ENCODE measurements around the gene ANO10. TPM values are rescaled to one million over a fixed set of nuclear protein-coding genes. Genes with fewer than 3 reads are reported as not detected.
A peak's percentile ranks its signal among the peaks of the same experiment; 100 is the strongest.
"Not testable (repeated sequence)": the region's sequence is repeated elsewhere in the genome, so short reads cannot be mapped to it uniquely, and the experiment has no call there.

ANO10 gene
- total RNA-seq, 1 donor from 2014 or later: 4.9 TPM

DNA sequence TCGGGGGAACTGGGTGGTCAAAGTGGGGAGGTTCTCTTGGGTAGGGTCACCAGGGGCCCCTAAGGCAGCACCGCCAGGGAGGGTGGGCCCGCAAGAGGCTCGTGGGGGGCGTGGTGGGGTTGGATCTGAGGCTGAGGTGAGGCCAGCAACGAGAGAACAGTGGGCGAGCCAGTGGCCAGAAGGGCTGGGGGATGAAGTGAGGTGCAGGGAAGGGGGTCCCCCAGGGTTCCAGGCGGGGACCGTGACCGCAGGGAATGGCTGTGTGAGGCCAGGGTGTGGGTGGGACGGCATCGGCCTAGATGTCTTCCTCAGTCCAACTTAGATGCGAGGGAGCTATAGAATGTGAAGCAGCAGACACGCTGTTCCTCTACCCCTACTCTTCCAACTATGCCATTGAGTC is 257.3 kb downstream of the ANO10 start:
- no peak for DNase-seq (ENCODE audit: low spot score)
- no peaks in the 10 kb centered on the region for H3K27me3 Mint-ChIP-seq (ENCODE audit: low read depth)
- H3K9me3 Mint-ChIP-seq: no peaks in the 10 kb centered on the region
- H3K27ac Mint-ChIP-seq: no peak overlapping the region
- intact Hi-C loops (cut with micrococcal nuclease): no loop called here
- H3K36me3 Mint-ChIP-seq (ENCODE audit: low read depth): no peaks in the 10 kb centered on the region
- H3K4me1 Mint-ChIP-seq (ENCODE audit: low read depth): no peaks in the 10 kb centered on the region
- no peak overlapping the region for H3K4me3 Mint-ChIP-seq (ENCODE audit: low read depth)

GRCh38 chr3:43363621-43364266 is 258.1 kb downstream of the ANO10 start:
- no peak overlapping the region for H3K4me3 Mint-ChIP-seq (ENCODE audit: low read depth)
- intact Hi-C loops (cut with micrococcal nuclease): no loop called here
- H3K27me3 Mint-ChIP-seq (ENCODE audit: low read depth): no peaks in the 10 kb centered on the region
- H3K27ac Mint-ChIP-seq: no peak overlapping the region
- no peaks in the 10 kb centered on the region for H3K36me3 Mint-ChIP-seq (ENCODE audit: low read depth)
- DNase-seq (ENCODE audit: low spot score): no peak
- no peaks in the 10 kb centered on the region for H3K9me3 Mint-ChIP-seq
- no peaks in the 10 kb centered on the region for H3K4me1 Mint-ChIP-seq (ENCODE audit: low read depth)

- Mint-ChIP-seq H3K9me3 (no peaks in the 10 kb centered on the region), H3K36me3 (ENCODE audit: low read depth) (no peaks in the 10 kb centered on the region), H3K4me3 (ENCODE audit: low read depth) (no peak overlapping the region), H3K4me1 (ENCODE audit: low read depth) (no peaks in the 10 kb centered on the region), H3K27me3 (ENCODE audit: low read depth) (no peaks in the 10 kb centered on the region), H3K27ac (no peak overlapping the region)
- intact Hi-C loops (cut with micrococcal nuclease): no loop called here
- no peak for DNase-seq (ENCODE audit: low spot score)
Measured at GRCh38 chr3:43362961-43363360, 258.9 kb downstream of the ANO10 start.

DNA sequence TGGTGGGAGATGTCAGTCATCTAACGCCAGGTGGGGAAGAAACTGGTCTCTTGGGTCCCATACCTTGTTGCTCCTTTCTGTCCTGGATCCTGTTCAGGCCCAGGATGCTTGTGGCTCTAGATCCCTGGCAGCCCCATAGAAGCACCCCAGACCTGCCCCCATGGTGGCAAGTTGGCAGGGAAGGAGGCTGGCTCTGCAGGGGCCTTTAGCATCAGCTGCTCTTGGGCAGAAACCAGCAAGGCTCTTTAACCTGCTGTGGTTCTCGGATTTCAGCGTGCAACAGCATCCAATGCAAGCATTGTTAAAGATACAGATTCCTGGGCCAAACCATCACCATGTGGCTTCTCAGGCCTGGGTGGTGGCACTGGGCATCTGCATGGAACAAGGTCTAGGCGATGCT is 259.6 kb downstream of the ANO10 start:
- peaks cover 6% of the 10 kb centered on the region for H3K9me3 Mint-ChIP-seq
- intact Hi-C loops (cut with micrococcal nuclease): no loop called here
- no peak overlapping the region for H3K27ac Mint-ChIP-seq
- H3K4me1 Mint-ChIP-seq (ENCODE audit: low read depth): no peaks in the 10 kb centered on the region
- H3K27me3 Mint-ChIP-seq (ENCODE audit: low read depth): no peaks in the 10 kb centered on the region
- no peaks in the 10 kb centered on the region for H3K36me3 Mint-ChIP-seq (ENCODE audit: low read depth)
- DNase-seq (ENCODE audit: low spot score): no peak
- H3K4me3 Mint-ChIP-seq (ENCODE audit: low read depth): no peak overlapping the region

DNA sequence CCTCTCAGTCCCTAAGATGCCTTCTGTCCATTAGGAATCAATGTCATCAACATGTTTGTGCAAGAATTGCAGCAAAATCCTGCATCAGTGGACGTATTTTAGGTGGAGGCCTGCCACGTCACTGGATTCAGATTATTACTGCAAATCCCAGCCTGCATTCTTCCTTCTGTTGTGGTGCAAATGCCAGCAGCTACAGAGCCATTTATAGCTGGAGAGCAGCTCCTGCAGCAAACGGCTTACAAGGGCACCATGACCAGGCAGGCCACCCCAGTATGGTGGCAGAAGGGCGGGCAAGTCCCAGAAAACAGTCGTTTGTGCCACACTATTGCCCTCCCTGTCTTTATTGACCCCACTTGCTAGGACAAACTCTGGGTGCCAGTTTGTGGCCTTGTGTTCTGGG is 260.7 kb downstream of the ANO10 start:
- Mint-ChIP-seq H3K27ac (no peak overlapping the region), H3K4me3 (ENCODE audit: low read depth) (no peak overlapping the region), H3K36me3 (ENCODE audit: low read depth) (peaks cover 6% of the 10 kb centered on the region), H3K27me3 (ENCODE audit: low read depth) (no peaks in the 10 kb centered on the region), H3K4me1 (ENCODE audit: low read depth) (no peaks in the 10 kb centered on the region), H3K9me3 (peaks cover 14% of the 10 kb centered on the region)
- intact Hi-C loops (cut with micrococcal nuclease): no loop called here
- DNase-seq (ENCODE audit: low spot score): no peak

- peaks cover 55% of the 10 kb centered on the region for H3K36me3 Mint-ChIP-seq (ENCODE audit: low read depth)
- H3K4me3 Mint-ChIP-seq (ENCODE audit: low read depth); H3K27me3 Mint-ChIP-seq (ENCODE audit: low read depth); DNase-seq (ENCODE audit: low spot score); H3K4me1 Mint-ChIP-seq (ENCODE audit: low read depth); intact Hi-C loops (cut with micrococcal nuclease); H3K27ac Mint-ChIP-seq: not testable (repeated sequence)
- peaks cover 64% of the 10 kb centered on the region for H3K9me3 Mint-ChIP-seq
Measured at GRCh38 chr3:43356033-43356432, 265.8 kb downstream of the ANO10 start.

DNA sequence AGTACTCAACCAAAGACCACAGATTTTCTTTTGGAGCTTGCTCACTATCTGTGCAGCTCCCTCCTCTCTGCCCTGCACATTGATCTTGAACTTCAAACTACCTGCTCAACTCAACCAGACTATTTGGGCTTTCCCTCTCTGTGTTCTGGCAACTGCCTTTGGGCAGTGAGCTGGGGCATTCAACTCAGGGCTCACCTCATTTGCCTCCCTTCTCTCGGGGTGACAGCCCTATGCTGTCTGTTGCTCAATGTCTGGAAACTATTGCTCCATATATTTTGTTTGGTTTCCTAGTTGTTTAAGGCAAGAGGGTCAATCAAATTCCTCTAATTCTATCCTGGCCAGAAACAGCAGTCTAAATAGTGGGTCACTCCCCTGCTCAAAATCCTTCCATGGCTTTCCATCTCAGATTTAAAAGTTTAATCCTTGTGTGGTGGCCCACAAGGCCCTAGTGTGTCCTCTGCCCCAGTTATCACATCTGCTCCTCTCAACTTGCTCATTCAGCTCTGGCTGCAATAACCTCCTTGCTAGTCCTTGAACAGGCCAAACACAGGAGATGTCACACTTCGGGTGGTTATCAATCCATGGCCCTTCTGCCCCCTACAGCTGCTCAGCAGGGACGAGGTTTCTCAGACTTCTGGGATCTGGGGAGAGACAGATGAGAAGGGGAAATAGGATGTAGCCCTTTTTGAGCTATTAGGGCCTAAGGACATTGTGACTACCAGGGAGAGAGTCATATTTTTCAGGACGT is 267.7 kb downstream of the ANO10 start:
- intact Hi-C loops (cut with micrococcal nuclease): no loop called here
- Mint-ChIP-seq H3K27me3 (ENCODE audit: low read depth) (no peaks in the 10 kb centered on the region), H3K4me1 (ENCODE audit: low read depth) (peaks cover 4% of the 10 kb centered on the region), H3K4me3 (ENCODE audit: low read depth) (no peak overlapping the region), H3K27ac (no peak overlapping the region), H3K36me3 (ENCODE audit: low read depth) (peaks cover 74% of the 10 kb centered on the region), H3K9me3 (peaks cover 64% of the 10 kb centered on the region)
- no peak for DNase-seq (ENCODE audit: low spot score)

GRCh38 chr3:43353393-43353792 is 268.4 kb downstream of the ANO10 start:
- H3K27ac Mint-ChIP-seq: no peak overlapping the region
- no peak for DNase-seq (ENCODE audit: low spot score)
- intact Hi-C loops (cut with micrococcal nuclease): no loop called here
- H3K36me3 Mint-ChIP-seq (ENCODE audit: low read depth): peaks cover 81% of the 10 kb centered on the region
- H3K4me1 Mint-ChIP-seq (ENCODE audit: low read depth): peaks cover 11% of the 10 kb centered on the region
- H3K9me3 Mint-ChIP-seq: peaks cover 64% of the 10 kb centered on the region
- no peaks in the 10 kb centered on the region for H3K27me3 Mint-ChIP-seq (ENCODE audit: low read depth)
- no peak overlapping the region for H3K4me3 Mint-ChIP-seq (ENCODE audit: low read depth)

- H3K27ac Mint-ChIP-seq: no peak overlapping the region
- intact Hi-C loops (cut with micrococcal nuclease): loop anchor here (5.0 kb wide), 1 partner anchor 38 kb away; no protein-coding TSS in a partner anchor
- peaks cover 37% of the 10 kb centered on the region for H3K9me3 Mint-ChIP-seq
- no peaks in the 10 kb centered on the region for H3K27me3 Mint-ChIP-seq (ENCODE audit: low read depth)
- no peak for DNase-seq (ENCODE audit: low spot score)
- H3K36me3 Mint-ChIP-seq (ENCODE audit: low read depth): peaks cover 94% of the 10 kb centered on the region
- H3K4me3 Mint-ChIP-seq (ENCODE audit: low read depth): no peak overlapping the region
- peaks cover 41% of the 10 kb centered on the region for H3K4me1 Mint-ChIP-seq (ENCODE audit: low read depth)
Measured at GRCh38 chr3:43349716-43350115, 272.1 kb downstream of the ANO10 start.

DNA sequence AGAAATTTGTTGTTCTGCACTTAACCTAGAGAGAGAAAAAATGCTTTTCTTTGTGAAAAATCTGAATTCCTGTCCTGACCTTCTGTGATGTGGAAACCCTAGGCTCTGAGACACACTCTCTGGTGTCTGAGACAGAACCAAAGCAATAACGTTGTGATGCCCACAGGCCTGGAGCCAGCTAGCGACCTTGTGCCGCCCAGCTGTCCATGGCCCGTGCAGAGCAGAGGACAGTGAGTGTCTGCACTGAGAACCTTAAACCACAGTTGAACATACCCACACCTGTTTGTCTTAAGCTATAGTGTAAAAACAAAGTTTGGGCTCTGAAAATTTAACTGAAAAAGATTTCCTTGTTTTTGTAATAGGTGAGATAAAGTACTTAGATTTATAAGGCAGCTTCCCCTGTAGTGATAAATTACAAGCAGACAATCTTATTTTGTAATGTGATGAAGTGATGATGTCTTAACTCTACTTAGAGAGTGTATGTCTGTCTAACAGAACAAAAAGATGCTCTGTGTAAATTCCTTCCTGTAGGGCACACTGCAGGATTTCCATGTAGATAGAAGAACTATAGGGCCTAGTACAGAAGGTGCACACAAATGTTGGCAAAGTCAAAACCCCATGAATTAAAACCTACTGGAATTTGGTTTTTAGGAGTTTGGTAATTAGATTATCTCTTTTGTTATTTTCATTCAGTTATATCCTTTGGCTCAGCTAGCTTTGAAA is 272.8 kb downstream of the ANO10 start:
- peaks cover 46% of the 10 kb centered on the region for H3K4me1 Mint-ChIP-seq (ENCODE audit: low read depth)
- H3K27me3 Mint-ChIP-seq (ENCODE audit: low read depth): no peaks in the 10 kb centered on the region
- H3K4me3 Mint-ChIP-seq (ENCODE audit: low read depth): no peak overlapping the region
- H3K36me3 Mint-ChIP-seq (ENCODE audit: low read depth): peaks cover 94% of the 10 kb centered on the region
- peaks cover 30% of the 10 kb centered on the region for H3K9me3 Mint-ChIP-seq
- no peak for DNase-seq (ENCODE audit: low spot score)
- intact Hi-C loops (cut with micrococcal nuclease): loop anchor here (5.0 kb wide), 1 partner anchor 38 kb away; no protein-coding TSS in a partner anchor
- H3K27ac Mint-ChIP-seq: peak overlapping the region; percentile 74

DNA sequence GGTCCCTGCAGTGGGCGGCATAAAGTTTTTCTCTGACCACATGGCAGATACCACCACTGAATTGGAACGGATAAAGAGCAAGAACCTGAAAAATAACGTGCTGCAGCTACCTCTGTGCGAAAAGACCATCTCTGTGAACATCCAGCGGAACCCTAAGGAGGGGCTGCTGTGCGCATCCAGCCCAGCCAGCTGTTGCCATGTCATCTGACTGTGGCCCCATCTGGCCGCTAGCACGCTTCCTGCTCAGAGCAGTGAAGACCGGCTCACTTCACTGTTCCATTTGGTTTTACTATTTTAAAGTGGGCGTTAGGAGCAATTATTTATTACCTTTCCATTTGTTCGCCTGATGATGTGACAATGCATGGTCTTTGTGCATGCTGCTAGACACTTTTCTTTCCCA is 273.5 kb downstream of the ANO10 start:
- no peak overlapping the region for H3K4me3 Mint-ChIP-seq (ENCODE audit: low read depth)
- H3K9me3 Mint-ChIP-seq: peaks cover 24% of the 10 kb centered on the region
- DNase-seq (ENCODE audit: low spot score): no peak
- peaks cover 52% of the 10 kb centered on the region for H3K4me1 Mint-ChIP-seq (ENCODE audit: low read depth)
- no peaks in the 10 kb centered on the region for H3K27me3 Mint-ChIP-seq (ENCODE audit: low read depth)
- intact Hi-C loops (cut with micrococcal nuclease): loop anchor here (5.0 kb wide), 1 partner anchor 39 kb away; no protein-coding TSS in a partner anchor
- no peak overlapping the region for H3K27ac Mint-ChIP-seq
- peaks cover 95% of the 10 kb centered on the region for H3K36me3 Mint-ChIP-seq (ENCODE audit: low read depth)

DNA sequence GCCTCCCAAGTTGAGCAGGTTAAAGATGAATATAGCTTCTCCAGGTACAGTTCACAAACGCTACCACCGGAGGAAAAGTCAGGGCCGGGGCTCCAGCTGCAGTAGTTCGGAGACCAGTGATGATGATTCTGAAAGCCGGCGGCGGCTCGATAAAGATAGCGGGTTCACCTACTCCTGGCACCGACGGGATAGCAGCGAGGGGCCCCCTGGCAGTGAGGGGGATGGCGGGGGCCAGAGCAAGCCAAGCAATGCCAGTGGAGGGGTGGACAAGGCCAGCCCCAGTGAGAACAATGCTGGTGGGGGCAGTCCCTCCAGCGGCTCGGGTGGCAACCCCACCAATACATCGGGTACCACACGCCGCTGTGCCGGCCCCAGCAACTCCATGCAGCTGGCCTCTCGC is 274.0 kb downstream of the ANO10 start:
- no peak overlapping the region for H3K4me3 Mint-ChIP-seq (ENCODE audit: low read depth)

More for the DNA sequence above, 274.0 kb downstream of the ANO10 start:
- Mint-ChIP-seq H3K36me3 (ENCODE audit: low read depth) (peaks cover 94% of the 10 kb centered on the region), H3K4me1 (ENCODE audit: low read depth) (peaks cover 52% of the 10 kb centered on the region), H3K27me3 (ENCODE audit: low read depth) (no peaks in the 10 kb centered on the region), H3K27ac (peak overlapping the region; percentile 87), H3K9me3 (peaks cover 18% of the 10 kb centered on the region)
- DNase-seq (ENCODE audit: low spot score): no peak
- intact Hi-C loops (cut with micrococcal nuclease): loop anchor here (2.0 to 5.0 kb wide), 2 partner anchors 21 to 40 kb away; no protein-coding TSS in a partner anchor

Measured in activated T-helper 2 cell treated with anti-CD3 and anti-CD28 coated beads, Interferon-gamma antibody, Interleukin-2, Interleukin-4, amounts not matched to agents 10 μg/mL and 5 μg/mL and 100 μg/mL, durations not matched to agents 14 hours and 24 hours and 36 hours (primary cell).